ENCODE measurements around the gene PUS1. TPM values are rescaled to one million over a fixed set of nuclear protein-coding genes. Genes with fewer than 3 reads are reported as not detected.

PUS1 gene
- total RNA-seq, 2 experiments from 2014 or later = 37.7 to 38.8 TPM

DNA sequence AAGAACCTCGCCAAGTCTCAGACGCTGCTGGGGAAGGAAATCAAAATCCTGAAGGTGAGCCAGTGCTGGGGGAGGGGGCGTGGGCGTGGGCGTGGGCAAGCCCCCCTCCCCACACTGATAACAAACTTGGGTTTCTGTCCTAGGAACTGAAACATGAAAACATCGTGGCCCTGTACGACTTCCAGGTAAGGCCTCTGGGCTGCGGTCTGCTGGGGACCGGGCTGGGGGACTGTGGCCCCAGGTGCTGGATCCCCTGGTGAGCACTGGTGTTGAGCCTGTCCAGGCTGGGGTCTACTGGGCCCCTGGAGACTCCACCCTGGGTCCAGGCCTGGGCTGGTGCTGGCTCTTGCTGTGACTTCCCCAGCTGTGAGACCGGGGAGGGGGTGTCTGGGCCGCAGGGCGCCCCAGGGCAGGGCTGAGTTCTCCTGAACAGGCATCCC is 33.4 kb upstream of the PUS1 start:
- Mint-ChIP-seq H3K36me3 (ENCODE audit: low read depth) (no peaks in the 10 kb centered on the region), H3K4me1 (ENCODE audit: low read depth) (peaks cover 18% of the 10 kb centered on the region), H3K27ac (no peak overlapping the region), H3K27me3 (ENCODE audit: low read depth) (no peaks in the 10 kb centered on the region), H3K9me3 (peaks cover 1% of the 10 kb centered on the region), H3K4me3 (peak overlapping the region; percentile 79)
- CTCF ChIA-PET = no interaction called here
- intact Hi-C loops (cut with micrococcal nuclease) = loop anchor here (1.0 to 2.0 kb wide), 2 partner anchors 34 to 65 kb away; partner anchors contain the start of gene PUS1
- peak; percentile 33 for DNase-seq

DNA sequence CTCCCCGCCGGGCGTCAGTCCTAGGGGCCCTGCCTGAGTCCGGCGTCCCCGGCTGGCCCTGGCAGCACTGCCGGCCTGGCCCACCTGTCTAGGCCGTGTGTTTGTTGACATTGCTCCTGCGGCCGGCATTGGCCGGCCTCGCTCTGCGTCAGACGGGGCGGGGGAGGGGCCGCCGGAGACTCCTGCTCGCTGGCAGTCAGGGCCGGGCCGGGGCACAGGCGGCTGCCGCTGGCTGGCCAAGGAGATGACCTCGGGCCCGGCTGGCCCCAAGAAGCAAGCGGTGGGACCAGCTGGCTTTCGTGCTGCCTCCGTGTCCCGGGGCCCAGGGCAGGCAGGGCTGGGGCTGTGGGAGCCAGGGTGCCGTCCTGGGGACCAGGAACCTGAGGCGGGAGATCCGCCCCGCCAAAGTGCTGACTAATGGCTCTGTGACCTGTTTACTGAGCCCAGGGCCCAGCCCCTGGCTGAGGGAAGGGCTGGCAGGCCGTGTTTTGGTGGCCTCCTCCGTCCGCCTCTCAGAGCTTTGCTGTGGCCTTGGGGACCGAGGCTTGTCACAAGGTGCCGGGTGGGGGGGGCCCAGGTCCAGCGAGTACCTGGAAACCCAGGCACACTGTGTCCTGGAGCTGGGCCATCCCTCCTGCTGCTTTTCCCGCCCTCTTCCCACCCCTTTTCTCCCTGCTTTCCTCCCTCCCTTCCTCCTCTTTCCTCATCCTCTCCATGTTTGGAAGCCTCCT is 32.8 kb upstream of the PUS1 start:
- no peak overlapping the region for H3K27ac Mint-ChIP-seq
- CTCF ChIA-PET = no interaction called here
- H3K27me3 Mint-ChIP-seq (ENCODE audit: low read depth) = no peaks in the 10 kb centered on the region
- intact Hi-C loops (cut with micrococcal nuclease) = loop anchor here (1.0 kb wide), 1 partner anchor 33 kb away; the partner anchor contains the start of gene PUS1
- H3K9me3 Mint-ChIP-seq = peaks cover 1% of the 10 kb centered on the region
- peaks cover 18% of the 10 kb centered on the region for H3K4me1 Mint-ChIP-seq (ENCODE audit: low read depth)
- no peaks in the 10 kb centered on the region for H3K36me3 Mint-ChIP-seq (ENCODE audit: low read depth)
- peak; percentile 69 for DNase-seq
- peak overlapping the region; percentile 79 for H3K4me3 Mint-ChIP-seq

GRCh38 chr12:131896811-131897270 is 32.2 kb upstream of the PUS1 start:
- H3K27me3 Mint-ChIP-seq (ENCODE audit: low read depth) = no peaks in the 10 kb centered on the region
- peaks cover 18% of the 10 kb centered on the region for H3K4me1 Mint-ChIP-seq (ENCODE audit: low read depth)
- DNase-seq = no peak
- CTCF ChIA-PET = no interaction called here
- no peaks in the 10 kb centered on the region for H3K36me3 Mint-ChIP-seq (ENCODE audit: low read depth)
- H3K9me3 Mint-ChIP-seq = peaks cover under 1% of the 10 kb centered on the region
- H3K27ac Mint-ChIP-seq = no peak overlapping the region
- intact Hi-C loops (cut with micrococcal nuclease) = loop anchor here (1.0 kb wide), 1 partner anchor 32 kb away; the partner anchor contains the start of gene PUS1
- H3K4me3 Mint-ChIP-seq = peak overlapping the region; percentile 43

GRCh38 chr12:131897276-131897675 is 31.8 kb upstream of the PUS1 start:
- CTCF ChIA-PET = no interaction called here
- no peak for DNase-seq

DNA sequence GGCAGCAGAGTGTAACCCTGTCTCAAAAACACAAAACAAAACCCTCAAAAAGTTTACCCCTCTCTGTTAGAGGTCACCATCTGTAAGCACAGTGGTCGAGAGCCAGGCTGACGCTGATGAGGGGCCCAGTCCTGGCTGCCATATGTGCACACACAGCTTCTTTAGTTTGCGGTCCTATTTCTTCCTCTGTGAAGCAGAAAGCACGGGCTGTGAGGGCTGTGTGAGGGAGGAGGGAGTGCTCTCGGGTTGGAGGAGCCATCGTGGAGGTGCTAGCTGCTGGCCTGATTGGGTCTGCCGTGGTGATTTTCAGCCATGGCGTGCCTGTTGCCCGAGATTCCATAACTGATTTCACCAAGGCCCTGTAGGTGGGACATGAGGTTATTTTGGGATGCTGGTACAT is 31.2 kb upstream of the PUS1 start:
- intact Hi-C loops (cut with micrococcal nuclease) = no loop called here
- H3K4me3 Mint-ChIP-seq = no peak overlapping the region
- H3K27me3 Mint-ChIP-seq (ENCODE audit: low read depth) = no peaks in the 10 kb centered on the region
- H3K4me1 Mint-ChIP-seq (ENCODE audit: low read depth) = peaks cover 18% of the 10 kb centered on the region
- H3K9me3 Mint-ChIP-seq = no peaks in the 10 kb centered on the region
- CTCF ChIA-PET = no interaction called here
- no peaks in the 10 kb centered on the region for H3K36me3 Mint-ChIP-seq (ENCODE audit: low read depth)
- no peak for DNase-seq
- no peak overlapping the region for H3K27ac Mint-ChIP-seq

More at GRCh38 chr12:131897276-131897675, 31.8 kb upstream of the PUS1 start:
- peaks cover 18% of the 10 kb centered on the region for H3K4me1 Mint-ChIP-seq (ENCODE audit: low read depth)
- no peaks in the 10 kb centered on the region for H3K27me3 Mint-ChIP-seq (ENCODE audit: low read depth)
- H3K9me3 Mint-ChIP-seq = no peaks in the 10 kb centered on the region
- no peak overlapping the region for H3K4me3 Mint-ChIP-seq
- no peaks in the 10 kb centered on the region for H3K36me3 Mint-ChIP-seq (ENCODE audit: low read depth)
- no peak overlapping the region for H3K27ac Mint-ChIP-seq
- intact Hi-C loops (cut with micrococcal nuclease) = no loop called here

DNA sequence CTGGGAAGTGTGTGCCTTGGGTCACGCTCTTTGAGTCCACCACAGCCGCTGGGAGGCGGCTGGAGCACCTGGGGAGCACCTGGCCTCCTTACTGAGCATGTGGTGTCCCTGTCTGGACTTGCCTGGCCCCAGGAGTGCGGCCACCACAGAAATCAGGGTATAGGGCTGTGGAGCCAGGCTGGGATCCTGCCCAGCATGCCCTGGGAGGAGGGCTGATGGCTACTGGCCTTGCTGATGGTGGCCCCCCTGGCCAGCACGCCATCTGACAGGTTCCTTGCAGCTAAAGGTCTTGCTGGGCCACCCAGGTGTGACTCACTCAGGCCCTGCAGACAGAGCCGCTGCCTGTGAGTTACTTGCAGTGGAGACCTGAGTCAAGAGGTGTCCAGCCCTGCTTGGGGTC is 28.7 kb upstream of the PUS1 start:
- Mint-ChIP-seq H3K36me3 (ENCODE audit: low read depth) (no peaks in the 10 kb centered on the region), H3K9me3 (no peaks in the 10 kb centered on the region), H3K27ac (no peak overlapping the region), H3K4me3 (no peak overlapping the region), H3K27me3 (ENCODE audit: low read depth) (no peaks in the 10 kb centered on the region), H3K4me1 (ENCODE audit: low read depth) (peaks cover 20% of the 10 kb centered on the region)
- CTCF ChIA-PET = interaction anchor here (0.7 kb wide), 1 partner anchor 304 kb away, joined by 3 read pairs; no protein-coding TSS in a partner anchor
- DNase-seq = no peak
- intact Hi-C loops (cut with micrococcal nuclease) = no loop called here

GRCh38 chr12:131901431-131902331 is 27.4 kb upstream of the PUS1 start:
- no peak for DNase-seq
- H3K27ac Mint-ChIP-seq = no peak overlapping the region
- peaks cover 16% of the 10 kb centered on the region for H3K4me1 Mint-ChIP-seq (ENCODE audit: low read depth)
- no peaks in the 10 kb centered on the region for H3K36me3 Mint-ChIP-seq (ENCODE audit: low read depth)
- CTCF ChIA-PET = interaction anchor here (0.7 kb wide), 1 partner anchor 305 kb away, joined by 3 read pairs; no protein-coding TSS in a partner anchor
- no peak overlapping the region for H3K4me3 Mint-ChIP-seq
- H3K9me3 Mint-ChIP-seq = no peaks in the 10 kb centered on the region
- intact Hi-C loops (cut with micrococcal nuclease) = no loop called here
- H3K27me3 Mint-ChIP-seq (ENCODE audit: low read depth) = no peaks in the 10 kb centered on the region

- DNase-seq = no peak
- CTCF ChIA-PET = no interaction called here
- intact Hi-C loops (cut with micrococcal nuclease) = no loop called here
Measured at GRCh38 chr12:131902332-131903241, 26.5 kb upstream of the PUS1 start.

GRCh38 chr12:131903270-131904255 is 25.5 kb upstream of the PUS1 start:
- DNase-seq = no peak
- no peak overlapping the region for H3K27ac Mint-ChIP-seq
- intact Hi-C loops (cut with micrococcal nuclease) = no loop called here
- H3K36me3 Mint-ChIP-seq (ENCODE audit: low read depth) = no peaks in the 10 kb centered on the region
- no peak overlapping the region for H3K4me3 Mint-ChIP-seq
- no peaks in the 10 kb centered on the region for H3K9me3 Mint-ChIP-seq
- no peaks in the 10 kb centered on the region for H3K27me3 Mint-ChIP-seq (ENCODE audit: low read depth)
- H3K4me1 Mint-ChIP-seq (ENCODE audit: low read depth) = peaks cover 8% of the 10 kb centered on the region
- CTCF ChIA-PET = no interaction called here

More at GRCh38 chr12:131902332-131903241, 26.5 kb upstream of the PUS1 start:
- Mint-ChIP-seq H3K4me3 (no peak overlapping the region), H3K27me3 (ENCODE audit: low read depth) (no peaks in the 10 kb centered on the region), H3K9me3 (no peaks in the 10 kb centered on the region), H3K4me1 (ENCODE audit: low read depth) (peaks cover 13% of the 10 kb centered on the region), H3K36me3 (ENCODE audit: low read depth) (no peaks in the 10 kb centered on the region), H3K27ac (no peak overlapping the region)

- H3K27me3 Mint-ChIP-seq (ENCODE audit: low read depth) = no peaks in the 10 kb centered on the region
- CTCF ChIA-PET = no interaction called here
- H3K4me1 Mint-ChIP-seq (ENCODE audit: low read depth) = peaks cover 8% of the 10 kb centered on the region
- no peaks in the 10 kb centered on the region for H3K9me3 Mint-ChIP-seq
- H3K27ac Mint-ChIP-seq = no peak overlapping the region
- H3K36me3 Mint-ChIP-seq (ENCODE audit: low read depth) = no peaks in the 10 kb centered on the region
- DNase-seq = no peak
- H3K4me3 Mint-ChIP-seq = no peak overlapping the region
- intact Hi-C loops (cut with micrococcal nuclease) = no loop called here
Measured at GRCh38 chr12:131904346-131904745, 24.7 kb upstream of the PUS1 start.

- intact Hi-C loops (cut with micrococcal nuclease) = no loop called here
- no peak for DNase-seq
- no peak overlapping the region for H3K4me3 Mint-ChIP-seq
- no peaks in the 10 kb centered on the region for H3K27me3 Mint-ChIP-seq (ENCODE audit: low read depth)
- peaks cover 7% of the 10 kb centered on the region for H3K4me1 Mint-ChIP-seq (ENCODE audit: low read depth)
- H3K9me3 Mint-ChIP-seq = no peaks in the 10 kb centered on the region
- CTCF ChIA-PET = interaction anchor here (0.7 kb wide), 1 partner anchor 535 kb away, joined by 5 read pairs; no protein-coding TSS in a partner anchor
- H3K36me3 Mint-ChIP-seq (ENCODE audit: low read depth) = no peaks in the 10 kb centered on the region
- H3K27ac Mint-ChIP-seq = no peak overlapping the region
Measured at GRCh38 chr12:131905081-131905629, 23.9 kb upstream of the PUS1 start.

All from activated naive CD4-positive, alpha-beta T cell treated with anti-CD3 and anti-CD28 coated beads for 36 hours (primary cell).